GM19193 (cell line): ENCODE data around the gene KCNC1.

Experiments used
- POLR2A ChIP-seq: IDR thresholded peaks from 4 replicates; pipeline ENCODE4 v1.6.1; 2011; ENCODE audit not compliant: insufficient read depth, insufficient read length; ENCODE audit errors: extremely low read depth

The KCNC1 gene

GRCh38 chr11:17798253-17798652, 63.7 kb downstream of the KCNC1 start:
- TF ChIP-seq POLR2A = no peak

GRCh38 chr11:17798716-17799115, 64.1 kb downstream of the KCNC1 start:
- no peak for TF ChIP-seq POLR2A

GRCh38 chr11:17799147-17799546, 64.6 kb downstream of the KCNC1 start:
- no peak for TF ChIP-seq POLR2A

- no peak for TF ChIP-seq POLR2A
Observed at GRCh38 chr11:17801166-17801565, 66.6 kb downstream of the KCNC1 start.

- no peak for TF ChIP-seq POLR2A
Observed at GRCh38 chr11:17802491-17802890, 67.9 kb downstream of the KCNC1 start.

GRCh38 chr11:17803754-17804334, 69.3 kb downstream of the KCNC1 start:
- no peak for TF ChIP-seq POLR2A

- TF ChIP-seq POLR2A = no peak
Observed at GRCh38 chr11:17805043-17805442, 70.5 kb downstream of the KCNC1 start.

- TF ChIP-seq POLR2A = no peak
Observed at GRCh38 chr11:17805873-17806272, 71.3 kb downstream of the KCNC1 start.

- TF ChIP-seq POLR2A = no peak
Observed at GRCh38 chr11:17807034-17807433, 72.5 kb downstream of the KCNC1 start.

- no peak for TF ChIP-seq POLR2A
Observed at GRCh38 chr11:17810041-17810440, 75.5 kb downstream of the KCNC1 start.

- no peak for TF ChIP-seq POLR2A
Observed at GRCh38 chr11:17810746-17811145, 76.2 kb downstream of the KCNC1 start.

- no peak for TF ChIP-seq POLR2A
Observed at GRCh38 chr11:17811352-17811751, 76.8 kb downstream of the KCNC1 start.

- TF ChIP-seq POLR2A = no peak
Observed at GRCh38 chr11:17812091-17812864, 77.7 kb downstream of the KCNC1 start.

GRCh38 chr11:17812865-17813187, 78.2 kb downstream of the KCNC1 start:
- no peak for TF ChIP-seq POLR2A

- no peak for TF ChIP-seq POLR2A
Observed at GRCh38 chr11:17813391-17814059, 78.9 kb downstream of the KCNC1 start.

- TF ChIP-seq POLR2A = no peak
Observed at GRCh38 chr11:17814546-17814945, 80.0 kb downstream of the KCNC1 start.

- no peak for TF ChIP-seq POLR2A
Observed at GRCh38 chr11:17816232-17816931, 81.8 kb downstream of the KCNC1 start.
